ENCODE data around the gene GLO1. TPM values are rescaled to one million over a fixed set of nuclear protein-coding genes. Genes with fewer than 3 reads are reported as not detected.

The GLO1 gene
- polyA plus RNA-seq (2012; rRNA removed): 47.1 and 56.6 TPM in 2 replicates
- polyA plus RNA-seq (2012; cell fraction: cytosol; rRNA removed): 82.5 and 99.4 TPM in 2 replicates
- 9.5 and 23.0 TPM in 2 replicates for polyA plus RNA-seq (2012; cell fraction: nucleus; rRNA removed)

GRCh38 chr6:38702558-38703397, at the start of gene GLO1:
GLO1 (minus strand) TSS chr6:38703145; CDS start chr6:38703054, 91 bp downstream.
- ChIA-PET CTCF (interaction anchor here (1.5 kb wide), 1 partner anchor 11 kb away, joined by 3 read pairs; no protein-coding TSS in a partner anchor), POLR2A (interaction anchor here (1.4 kb wide), 1 partner anchor 11 kb away, joined by 4 read pairs; no protein-coding TSS in a partner anchor)
- Histone ChIP-seq H3K36me3 (replicated peaks in 1 of 2; ENCODE audit: control insufficient read depth in 1 of 2, insufficient read depth in 2 of 2, low read length in 1 of 2) (peaks cover 0 to 12% of the 10 kb centered on the region in 2 experiments), H3K9me3 (peaks cover 8% of the 10 kb centered on the region; the same call in 1 of the 2 replicates), H4K20me1 (ENCODE audit: insufficient read depth) (no peaks in the 10 kb centered on the region), H3K9me2 (no peaks in the 10 kb centered on the region), H3K79me2 (ENCODE audit: insufficient read depth) (peaks cover 43% of the 10 kb centered on the region), H3K27ac (ENCODE audit: low read depth in 2 of 2, low read length in 1 of 2) (peak within 1 kb of the TSS; percentile 70 to 86), H3K4me2 (peak within 1 kb of the TSS; percentile 91), H3K4me1 (ENCODE audit: control insufficient read depth in 1 of 2, insufficient read depth in 2 of 2, low read depth in 1 of 2, low read length in 1 of 2) (peaks cover 0 to 2% of the 10 kb centered on the region in 2 experiments; a peak in 1 of 4 replicates), H3K4me3 (ENCODE audit: low read depth in 2 of 2, low read length in 1 of 2) (peak within 1 kb of the TSS; percentile 68 to 90), H2AFZ (ENCODE audit: low read depth) (peak within 1 kb of the TSS; percentile 84), H3F3A (replicated peaks; ENCODE audit: insufficient read depth) (peaks cover 3% of the 10 kb centered on the region), H3K9ac (peak within 1 kb of the TSS; percentile 93), H3K27me3 (ENCODE audit: insufficient read depth) (no peaks in the 10 kb centered on the region)
- DNase-seq: peak; percentile 97
- 2% methylated on average over 30 of the region's 53 CpGs for WGBS (ENCODE audit: low lambda C conversion rate)
- peak; percentile 28; the same call in 1 of the 2 replicates for TF ChIP-seq FOSL2 (IDR thresholded peaks at IDR 0.05; ENCODE audit: borderline replicate concordance, low read depth)
- no peak for TF ChIP-seq JUND (IDR thresholded peaks at IDR 0.05)
- no peak for TF ChIP-seq SMC3 (IDR thresholded peaks at IDR 0.05; ENCODE audit: low read depth, low read length)
- TF ChIP-seq MXI1 (IDR thresholded peaks at IDR 0.05; ENCODE audit: low read depth, low read length): no peak
- TF ChIP-seq TCF12 (IDR thresholded peaks at IDR 0.05): no peak
- TF ChIP-seq EZH2phosphoT487 (IDR thresholded peaks at IDR 0.05; ENCODE audit: borderline replicate concordance, low read depth): no peak
- peak; percentile 86 for TF ChIP-seq CHD2 (IDR thresholded peaks at IDR 0.05; ENCODE audit: low read length, partially characterized antibody)
- no peak for TF ChIP-seq GATA2 (CRISPR knock-in tag; IDR thresholded peaks at IDR 0.05)
- no peak for TF ChIP-seq RXRA (IDR thresholded peaks at IDR 0.05; ENCODE audit: borderline replicate concordance, low read depth)
- no peak for TF ChIP-seq CTCF (IDR thresholded peaks at IDR 0.05)
- TF ChIP-seq TAF1 (IDR thresholded peaks at IDR 0.05; ENCODE audit: borderline replicate concordance, low read depth, low read length): peak; percentile 79
- no peak for TF ChIP-seq TEAD4 (IDR thresholded peaks at IDR 0.05; ENCODE audit: borderline replicate concordance, insufficient read depth)
- no peak for TF ChIP-seq GABPA (IDR thresholded peaks at IDR 0.05; ENCODE audit: low read depth)
- no peak for TF ChIP-seq NFIC (IDR thresholded peaks at IDR 0.05; ENCODE audit: borderline replicate concordance)
- no peak for TF ChIP-seq ELF1 (IDR thresholded peaks at IDR 0.05)
- TF ChIP-seq SIN3A (IDR thresholded peaks at IDR 0.05; ENCODE audit: borderline replicate concordance, low read depth, low read length): no peak
- no peak; the same call in 1 of the 2 replicates for TF ChIP-seq RFX5 (IDR thresholded peaks at IDR 0.05; ENCODE audit: low read length)
- TF ChIP-seq, protein P1, sequence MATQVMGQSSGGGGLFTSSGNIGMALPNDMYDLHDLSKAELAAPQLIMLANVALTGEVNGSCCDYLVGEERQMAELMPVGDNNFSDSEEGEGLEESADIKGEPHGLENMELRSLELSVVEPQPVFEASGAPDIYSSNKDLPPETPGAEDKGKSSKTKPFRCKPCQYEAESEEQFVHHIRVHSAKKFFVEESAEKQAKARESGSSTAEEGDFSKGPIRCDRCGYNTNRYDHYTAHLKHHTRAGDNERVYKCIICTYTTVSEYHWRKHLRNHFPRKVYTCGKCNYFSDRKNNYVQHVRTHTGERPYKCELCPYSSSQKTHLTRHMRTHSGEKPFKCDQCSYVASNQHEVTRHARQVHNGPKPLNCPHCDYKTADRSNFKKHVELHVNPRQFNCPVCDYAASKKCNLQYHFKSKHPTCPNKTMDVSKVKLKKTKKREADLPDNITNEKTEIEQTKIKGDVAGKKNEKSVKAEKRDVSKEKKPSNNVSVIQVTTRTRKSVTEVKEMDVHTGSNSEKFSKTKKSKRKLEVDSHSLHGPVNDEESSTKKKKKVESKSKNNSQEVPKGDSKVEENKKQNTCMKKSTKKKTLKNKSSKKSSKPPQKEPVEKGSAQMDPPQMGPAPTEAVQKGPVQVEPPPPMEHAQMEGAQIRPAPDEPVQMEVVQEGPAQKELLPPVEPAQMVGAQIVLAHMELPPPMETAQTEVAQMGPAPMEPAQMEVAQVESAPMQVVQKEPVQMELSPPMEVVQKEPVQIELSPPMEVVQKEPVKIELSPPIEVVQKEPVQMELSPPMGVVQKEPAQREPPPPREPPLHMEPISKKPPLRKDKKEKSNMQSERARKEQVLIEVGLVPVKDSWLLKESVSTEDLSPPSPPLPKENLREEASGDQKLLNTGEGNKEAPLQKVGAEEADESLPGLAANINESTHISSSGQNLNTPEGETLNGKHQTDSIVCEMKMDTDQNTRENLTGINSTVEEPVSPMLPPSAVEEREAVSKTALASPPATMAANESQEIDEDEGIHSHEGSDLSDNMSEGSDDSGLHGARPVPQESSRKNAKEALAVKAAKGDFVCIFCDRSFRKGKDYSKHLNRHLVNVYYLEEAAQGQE (IDR thresholded peaks at IDR 0.05; ENCODE audit: low read depth, low read length): no peak
- TF ChIP-seq NRF1 (IDR thresholded peaks at IDR 0.05; ENCODE audit: low read depth, low read length): peak; percentile 53
- TF ChIP-seq, protein P2, sequence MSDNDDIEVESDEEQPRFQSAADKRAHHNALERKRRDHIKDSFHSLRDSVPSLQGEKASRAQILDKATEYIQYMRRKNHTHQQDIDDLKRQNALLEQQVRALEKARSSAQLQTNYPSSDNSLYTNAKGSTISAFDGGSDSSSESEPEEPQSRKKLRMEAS (IDR thresholded peaks at IDR 0.05; ENCODE audit: low read depth): peak; percentile 87
- TF ChIP-seq PBX3 (IDR thresholded peaks at IDR 0.05): no peak
- no peak for TF ChIP-seq FOXM1 (IDR thresholded peaks at IDR 0.05; ENCODE audit: low read depth)
- no peak for TF ChIP-seq RAD21 (IDR thresholded peaks at IDR 0.05; ENCODE audit: low read length)
- no peak for TF ChIP-seq USF1 (IDR thresholded peaks at IDR 0.05; ENCODE audit: borderline replicate concordance, low read depth)
- no peak for TF ChIP-seq RCOR1 (IDR thresholded peaks at IDR 0.05; ENCODE audit: low read length)
